GM18526 (cell line): ENCODE data around the gene ZNF277.

ENCODE experiments used
- POLR2A ChIP-seq: IDR thresholded peaks from 3 replicates; pipeline ENCODE4 v1.6.1; 2011; ENCODE audit not compliant: insufficient read length; ENCODE audit errors: extremely low read depth

Gene ZNF277

DNA sequence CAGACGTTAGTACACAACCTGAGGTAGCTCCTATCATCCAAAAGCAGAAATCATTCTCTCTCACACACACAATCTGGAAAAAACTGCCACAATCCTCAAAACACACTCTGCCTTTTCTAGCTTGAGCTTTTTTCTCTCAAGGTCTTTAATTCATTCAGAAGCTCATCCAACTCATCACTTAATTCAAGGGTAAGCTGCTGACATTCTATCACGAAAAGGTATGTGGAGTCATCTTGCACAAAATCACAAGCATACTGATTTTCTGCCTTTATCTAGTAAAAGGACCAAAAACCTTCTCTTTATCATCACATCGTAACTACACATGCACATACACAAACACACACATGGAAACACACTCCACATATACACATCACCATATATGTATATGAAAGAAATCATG, 32.3 kb upstream of the ZNF277 start:
- TF ChIP-seq POLR2A: no peak

DNA sequence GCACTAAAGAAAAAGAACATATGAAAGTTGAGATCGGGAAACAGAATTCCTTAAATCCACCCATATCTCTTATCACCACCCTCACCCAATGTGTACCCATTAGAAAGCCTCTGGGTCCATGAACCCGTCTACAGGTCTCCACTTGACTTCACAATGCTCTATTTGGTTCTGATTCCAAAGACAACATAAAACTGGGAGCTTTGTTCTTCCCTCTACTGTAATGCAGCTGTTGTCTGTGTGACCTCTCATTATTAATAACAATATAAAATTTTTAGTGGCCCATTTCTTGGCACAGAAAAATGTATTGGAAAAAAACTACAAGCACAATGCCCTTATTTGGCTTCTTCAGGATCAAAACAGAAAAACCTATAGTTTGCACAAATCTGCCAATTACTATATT, 30.3 kb upstream of the ZNF277 start:
- no peak for TF ChIP-seq POLR2A

DNA sequence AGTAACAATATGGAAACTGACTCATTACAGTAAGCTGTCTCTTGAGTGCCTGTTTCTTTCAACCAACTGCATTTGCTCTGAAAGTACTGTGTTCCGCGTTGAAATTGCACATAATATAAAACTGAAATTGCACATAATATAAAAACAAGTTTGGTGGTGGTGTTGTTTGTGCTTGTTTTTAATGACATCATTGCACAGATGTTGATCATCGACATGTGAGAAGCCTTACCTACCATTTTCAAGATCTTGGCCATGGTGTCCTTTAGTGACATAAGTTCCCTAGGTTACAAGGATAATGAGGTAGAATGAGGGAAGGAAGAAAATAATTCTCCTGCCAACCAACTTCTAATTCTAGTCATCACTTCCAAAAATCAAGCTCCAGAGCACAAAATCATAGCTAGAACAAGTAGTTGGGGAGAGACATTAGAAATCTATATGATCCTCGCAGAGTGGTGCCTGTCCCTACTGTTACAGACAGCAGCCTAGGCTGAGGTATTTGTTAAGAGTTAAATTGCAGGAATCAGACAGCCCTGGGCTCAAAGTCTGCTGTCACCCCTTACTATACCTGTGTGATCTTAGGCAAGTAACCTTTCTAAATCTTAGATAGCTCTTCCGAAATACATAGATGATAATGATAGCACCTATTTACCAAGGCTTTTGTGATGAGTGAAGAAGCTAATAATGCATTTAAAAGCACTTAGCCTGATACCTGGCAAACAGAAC, 29.6 kb upstream of the ZNF277 start:
- TF ChIP-seq POLR2A: no peak

DNA sequence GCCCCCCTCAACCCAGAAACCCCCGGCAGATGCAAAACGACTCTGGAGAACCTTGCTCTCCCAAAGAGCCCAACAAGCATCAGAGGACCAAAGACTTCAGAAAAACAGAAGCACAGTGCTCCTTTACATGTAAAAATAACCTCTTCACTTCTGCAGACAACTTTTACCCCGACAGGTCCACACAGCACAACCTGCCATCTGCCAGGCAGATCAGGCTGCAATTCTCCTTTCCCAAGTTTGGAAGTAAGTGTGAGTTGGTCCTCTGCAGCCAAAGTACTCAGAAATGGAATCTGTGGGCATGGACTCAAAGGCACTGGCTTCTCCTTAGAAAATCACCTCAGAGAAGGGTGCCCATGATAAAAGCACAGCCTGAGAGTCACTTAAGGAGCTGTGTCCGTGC, 26.3 kb upstream of the ZNF277 start:
- no peak for TF ChIP-seq POLR2A

DNA sequence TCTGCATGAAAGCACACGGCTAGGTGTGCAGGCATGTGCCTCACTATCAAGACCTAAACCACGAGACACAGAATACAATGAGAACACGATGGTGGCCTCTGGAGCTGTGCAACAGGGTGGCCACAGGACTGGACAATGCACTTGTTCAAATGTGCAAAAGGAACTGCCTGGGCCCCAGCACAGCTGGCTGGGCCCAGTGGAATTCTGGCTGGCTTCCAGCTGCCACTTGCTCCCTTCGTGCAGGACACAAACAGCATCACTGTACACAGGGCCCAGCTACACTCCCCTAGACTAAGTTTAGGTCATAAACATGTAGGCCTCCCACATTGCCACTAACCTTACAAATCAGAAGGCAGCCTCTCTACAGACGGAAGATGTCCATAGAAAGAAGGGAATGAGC, 23.7 kb upstream of the ZNF277 start:
- TF ChIP-seq POLR2A: no peak

DNA sequence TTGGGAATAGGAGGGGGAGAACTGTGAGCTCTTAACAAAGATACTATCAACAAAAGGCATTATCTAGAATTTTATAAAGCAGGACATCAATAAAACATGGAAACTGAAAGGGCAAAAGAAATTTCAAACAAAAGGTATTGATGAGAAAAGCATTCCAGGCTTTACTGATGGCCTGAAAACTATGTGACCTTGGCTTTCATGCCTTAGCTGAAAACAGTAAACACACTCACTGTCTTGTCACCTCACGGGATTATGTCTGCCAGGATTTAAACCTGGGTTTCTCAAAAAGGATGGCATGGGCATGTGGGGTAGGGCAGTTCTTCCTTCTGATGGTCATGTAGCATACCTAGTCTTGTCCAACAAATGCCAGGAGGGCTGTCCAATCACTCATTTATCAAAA, 23.2 kb upstream of the ZNF277 start:
- TF ChIP-seq POLR2A: no peak

DNA sequence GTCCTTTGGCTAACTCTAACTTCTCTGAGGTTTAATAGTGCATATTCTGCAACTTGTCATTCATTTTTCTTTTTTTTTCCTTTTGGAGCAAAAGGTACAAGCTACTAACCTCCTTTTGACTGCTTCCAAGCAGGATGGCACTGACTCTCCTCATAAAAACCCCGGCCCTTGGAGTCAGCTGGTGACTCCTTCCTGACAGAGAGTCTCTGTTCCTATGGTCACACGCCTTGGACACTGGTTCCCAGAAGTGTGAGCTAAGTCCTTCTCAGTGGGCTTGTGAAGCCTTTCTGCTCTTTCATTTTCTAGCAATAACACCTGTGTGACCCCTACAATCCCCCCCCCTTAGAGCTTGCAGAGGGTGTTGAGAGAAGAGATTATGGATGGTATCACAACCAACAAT, 22.0 kb upstream of the ZNF277 start:
- TF ChIP-seq POLR2A: no peak

DNA sequence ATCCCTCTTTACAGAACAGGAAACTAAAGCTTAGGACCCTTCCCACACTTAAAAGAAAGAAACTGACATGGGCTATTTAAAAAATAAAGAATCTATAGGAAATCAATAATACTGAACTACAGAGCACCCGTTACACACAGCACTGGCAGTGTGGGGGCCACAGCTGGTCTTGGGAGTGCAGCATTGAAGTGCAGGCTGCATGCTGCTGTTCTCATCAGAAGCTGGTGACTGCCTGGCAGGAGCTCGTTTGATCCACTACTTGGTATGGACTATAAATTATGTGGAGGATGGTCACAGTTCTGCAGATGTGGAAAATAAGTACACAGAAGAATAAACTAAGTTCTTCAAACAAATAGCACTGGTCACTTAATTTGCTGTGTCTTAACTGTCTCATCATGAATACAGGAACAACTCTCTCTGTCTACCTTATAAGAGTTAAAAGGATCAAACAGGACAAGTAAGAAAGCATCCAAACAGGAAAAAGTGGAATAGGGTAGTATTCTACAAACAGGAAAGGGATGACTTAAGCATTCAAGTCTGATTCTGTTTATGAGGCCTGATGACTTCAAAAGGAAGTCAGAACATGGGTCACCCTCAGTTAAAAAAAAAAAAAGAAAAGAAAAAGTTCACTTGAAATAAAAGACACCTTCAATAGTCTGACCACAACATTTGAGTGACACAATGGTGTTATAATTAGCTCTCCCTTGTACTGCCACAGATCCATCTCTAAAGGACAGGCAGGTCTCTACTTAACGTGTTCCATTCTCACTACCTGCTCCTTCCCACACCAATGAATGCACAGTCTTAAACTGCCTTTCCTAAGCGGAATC, 21.3 kb upstream of the ZNF277 start:
- TF ChIP-seq POLR2A: no peak

DNA sequence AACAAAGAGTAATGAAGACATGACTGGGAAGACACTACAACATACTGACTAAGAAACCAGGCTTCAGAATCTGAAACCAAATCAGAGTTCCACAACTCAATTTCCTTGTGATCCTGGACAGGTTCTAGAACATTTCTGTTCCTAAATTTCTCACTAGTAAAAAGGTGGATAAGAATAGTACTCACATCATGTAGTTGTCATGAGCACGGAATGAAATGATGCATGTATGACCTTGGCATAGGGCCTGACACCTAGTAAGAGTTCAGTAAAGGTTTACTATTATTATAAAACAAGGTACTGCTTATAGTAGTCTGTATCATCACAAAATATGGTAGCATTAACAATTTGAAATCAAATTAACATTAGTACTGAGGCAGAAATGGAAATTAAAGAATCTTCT, 20.2 kb upstream of the ZNF277 start:
- no peak for TF ChIP-seq POLR2A

DNA sequence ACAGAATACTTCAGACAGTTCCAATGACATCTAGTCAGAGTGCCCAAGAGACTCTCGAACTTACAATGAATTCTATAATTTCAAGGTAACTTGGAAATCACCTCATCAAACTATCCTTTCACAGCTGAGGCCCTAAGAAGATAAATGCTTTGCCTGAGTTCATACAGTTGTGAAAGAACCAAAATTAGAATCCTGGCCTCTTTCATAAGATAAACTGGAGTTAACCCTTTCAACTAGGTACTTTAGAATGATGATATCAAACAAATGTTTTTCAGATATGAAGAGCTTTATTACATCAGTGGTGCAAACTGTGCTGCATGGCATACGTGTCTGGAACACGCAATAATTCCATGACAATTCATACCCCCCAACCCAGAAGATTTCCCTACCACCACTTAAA, 18.2 kb upstream of the ZNF277 start:
- no peak for TF ChIP-seq POLR2A

DNA sequence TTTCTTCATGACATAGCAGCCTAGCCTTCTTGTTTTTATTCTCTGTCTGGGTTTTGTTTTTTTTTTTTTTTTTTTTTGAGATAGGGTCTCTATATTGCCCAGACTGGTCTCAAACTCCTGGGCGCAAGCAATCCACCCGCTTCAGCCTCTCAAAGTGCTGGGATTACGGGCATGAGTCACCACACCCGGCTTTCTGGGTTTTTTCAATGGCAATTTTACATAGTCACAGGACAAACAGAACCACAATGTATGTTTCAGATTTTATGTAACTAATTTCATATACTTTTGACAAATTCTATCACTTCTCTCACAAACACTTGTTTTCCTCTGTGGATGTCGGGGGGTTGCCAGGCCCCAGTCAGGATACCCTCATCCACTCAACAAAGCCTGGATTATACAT, 16.8 kb upstream of the ZNF277 start:
- TF ChIP-seq POLR2A: no peak

DNA sequence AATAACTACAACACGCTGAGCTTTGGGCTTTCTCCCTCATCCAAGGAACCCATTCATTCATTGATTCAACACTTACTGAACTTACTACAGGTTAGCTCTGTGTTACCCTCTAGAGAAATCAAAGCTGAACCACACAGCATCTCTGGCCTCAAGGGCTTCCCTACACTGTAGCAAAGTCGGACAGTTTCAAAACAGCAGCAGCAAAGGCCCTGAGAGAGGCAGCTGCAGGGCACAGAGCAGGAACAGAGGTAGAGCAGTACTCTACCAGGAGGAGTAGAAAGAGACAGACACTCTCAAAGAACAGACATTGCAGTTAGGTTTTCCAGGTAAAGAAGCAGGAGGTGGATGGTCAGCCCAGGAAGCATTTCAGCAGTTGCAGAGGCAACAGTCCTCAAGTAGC, 16.4 kb upstream of the ZNF277 start:
- TF ChIP-seq POLR2A: no peak

DNA sequence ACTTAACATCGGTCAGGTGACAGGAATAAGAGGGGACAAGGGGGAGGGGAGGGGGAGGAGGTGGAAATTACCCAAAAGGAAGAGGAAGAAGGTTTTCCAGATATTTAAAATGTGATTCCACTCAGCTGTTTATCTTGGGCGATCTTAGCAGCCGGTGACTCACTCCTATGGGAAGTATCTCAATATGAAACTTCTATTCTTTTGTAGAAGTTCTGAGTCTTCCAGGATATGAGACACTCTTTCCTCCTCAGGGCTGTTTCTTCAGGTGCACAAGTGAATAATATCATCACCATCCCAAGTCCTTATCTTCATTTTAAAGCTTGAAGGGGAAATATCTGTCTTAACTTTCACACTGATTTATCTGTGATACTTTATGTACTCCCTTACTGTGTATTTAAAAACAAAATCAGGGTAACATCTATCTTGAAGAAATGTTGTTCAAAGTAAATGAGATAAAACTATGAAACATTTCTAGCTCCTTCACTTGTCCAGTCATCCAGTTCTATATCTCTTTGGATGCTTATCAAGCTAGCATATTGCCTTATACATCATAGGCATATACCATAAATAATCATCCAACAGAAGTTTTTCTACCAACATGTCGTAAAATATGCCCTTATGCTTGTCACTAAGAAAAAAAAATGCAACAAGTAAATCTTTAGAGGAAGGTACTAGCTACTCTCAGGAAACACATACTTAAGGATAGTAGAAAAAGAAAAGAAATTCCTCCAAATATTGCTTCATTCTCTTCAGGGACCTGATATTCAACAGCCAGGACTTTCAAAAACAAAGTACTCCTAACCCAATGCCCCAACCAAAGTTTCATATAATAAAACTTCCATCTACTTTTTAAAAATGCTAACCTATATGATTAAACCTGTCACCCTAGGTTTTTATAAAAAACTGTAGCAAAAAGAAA, 14.0 kb upstream of the ZNF277 start:
- TF ChIP-seq POLR2A: no peak

DNA sequence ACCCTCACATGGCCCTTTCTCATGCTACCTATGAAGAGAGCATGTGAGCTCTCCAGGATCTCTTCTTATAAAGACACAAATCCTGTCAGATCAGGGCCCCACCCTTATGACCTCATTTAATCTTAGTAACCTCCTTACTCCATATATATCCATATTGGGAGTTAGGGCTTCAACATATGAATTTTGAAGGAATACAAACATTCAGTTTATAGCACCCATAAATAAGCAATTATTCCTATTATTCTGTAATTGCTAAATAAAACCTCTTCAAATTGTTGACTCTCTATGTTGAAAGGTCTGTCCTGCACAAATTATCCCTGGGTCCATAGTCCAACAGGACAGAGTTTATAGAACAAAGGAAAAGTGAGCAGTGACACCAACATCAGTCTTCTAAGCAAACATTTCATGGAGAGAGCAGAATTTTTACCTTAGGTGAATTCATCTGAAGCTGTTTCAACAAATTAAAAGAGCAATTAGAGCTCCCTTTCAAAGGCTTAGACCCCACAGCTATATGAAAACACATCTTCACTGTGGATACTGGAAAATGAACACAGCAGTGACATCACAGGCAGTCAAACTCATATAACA, 12.5 kb upstream of the ZNF277 start:
- TF ChIP-seq POLR2A: no peak

DNA sequence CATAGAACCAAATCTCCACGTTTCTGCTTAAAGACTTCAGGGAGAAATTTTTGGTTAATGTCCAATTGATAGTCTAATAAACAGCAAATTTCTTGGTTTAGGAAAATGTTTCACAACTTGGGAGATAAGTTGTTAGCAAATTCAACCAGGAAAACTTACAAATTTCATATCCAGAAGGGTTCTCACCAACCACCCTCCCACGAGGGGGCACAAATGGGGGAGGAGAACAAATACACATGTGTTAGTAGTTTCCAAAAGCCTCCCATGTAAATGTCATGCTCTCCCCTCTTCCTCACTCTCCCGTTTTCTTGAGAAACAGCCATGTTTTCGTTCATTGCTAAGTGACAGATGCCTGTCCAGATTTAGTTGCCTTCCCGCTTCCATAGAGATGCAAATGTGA, 10.8 kb upstream of the ZNF277 start:
- no peak for TF ChIP-seq POLR2A

DNA sequence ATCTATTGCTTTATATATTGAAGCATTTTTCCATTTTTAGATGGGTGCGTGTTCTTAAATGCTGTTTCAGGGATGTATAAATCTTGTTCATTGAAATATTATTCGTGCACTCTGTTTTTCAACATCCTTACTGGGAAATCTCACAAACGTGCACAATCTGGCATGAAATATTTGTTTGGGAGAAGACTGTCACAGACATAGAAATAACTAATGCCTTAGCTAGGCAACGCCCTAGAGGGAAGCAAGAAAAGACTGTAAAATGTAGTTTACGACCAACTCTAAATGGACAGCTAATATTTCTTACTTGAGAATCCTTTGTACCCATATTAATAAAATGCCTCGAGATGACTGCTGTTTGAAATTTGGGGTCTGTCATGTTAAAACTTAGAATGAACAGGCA, 9.2 kb upstream of the ZNF277 start:
- no peak for TF ChIP-seq POLR2A
